ENCODE data around the gene FAM240B.

Gene FAM240B

GRCh38 chr9:38659538-38659937 is 60.4 kb downstream of the FAM240B start:
- no peak for TF ChIP-seq CTCF (IDR thresholded peaks at IDR 0.05; ENCODE audit: insufficient read depth, missing control alignments)
- no peak for DNase-seq (ENCODE audit: insufficient read length, low spot score)
- no peak for FAIRE-seq

- no peak for TF ChIP-seq CTCF (IDR thresholded peaks at IDR 0.05; ENCODE audit: insufficient read depth, missing control alignments)
- DNase-seq (ENCODE audit: insufficient read length, low spot score) (no peak), FAIRE-seq (no peak)
Measured at GRCh38 chr9:38656896-38657295, 63.0 kb downstream of the FAM240B start.

GRCh38 chr9:38652486-38652885 is 67.4 kb downstream of the FAM240B start:
- no peak for TF ChIP-seq CTCF (IDR thresholded peaks at IDR 0.05; ENCODE audit: insufficient read depth, missing control alignments)
- FAIRE-seq (no peak), DNase-seq (ENCODE audit: insufficient read length, low spot score) (no peak)

- DNase-seq (ENCODE audit: insufficient read length, low spot score) (no peak), FAIRE-seq (no peak)
- TF ChIP-seq CTCF (IDR thresholded peaks at IDR 0.05; ENCODE audit: insufficient read depth, missing control alignments), result no peak
Measured at GRCh38 chr9:38652044-38652443, 67.9 kb downstream of the FAM240B start.

- FAIRE-seq (no peak), DNase-seq (ENCODE audit: insufficient read length, low spot score) (no peak)
- no peak for TF ChIP-seq CTCF (IDR thresholded peaks at IDR 0.05; ENCODE audit: insufficient read depth, missing control alignments)
Measured at GRCh38 chr9:38651400-38652042, 68.4 kb downstream of the FAM240B start.

- no peak for TF ChIP-seq CTCF (IDR thresholded peaks at IDR 0.05; ENCODE audit: insufficient read depth, missing control alignments)
- FAIRE-seq (no peak), DNase-seq (ENCODE audit: insufficient read length, low spot score) (no peak)
Measured at GRCh38 chr9:38650564-38650963, 69.4 kb downstream of the FAM240B start.

- no peak for TF ChIP-seq CTCF (IDR thresholded peaks at IDR 0.05; ENCODE audit: insufficient read depth, missing control alignments)
- no peak for FAIRE-seq
- DNase-seq (ENCODE audit: insufficient read length, low spot score), result no peak
Measured at GRCh38 chr9:38649731-38650363, 70.1 kb downstream of the FAM240B start.

Measured in D721Med (cell line).